Measurements from ENCODE around the gene SPTLC3. TPM values are rescaled to one million over a fixed set of nuclear protein-coding genes. Genes with fewer than 3 reads are reported as not detected.
A peak's percentile ranks its signal among the peaks of the same experiment; 100 is the strongest.

The SPTLC3 gene
- polyA plus RNA-seq, 1 donor: 42.0 TPM

DNA sequence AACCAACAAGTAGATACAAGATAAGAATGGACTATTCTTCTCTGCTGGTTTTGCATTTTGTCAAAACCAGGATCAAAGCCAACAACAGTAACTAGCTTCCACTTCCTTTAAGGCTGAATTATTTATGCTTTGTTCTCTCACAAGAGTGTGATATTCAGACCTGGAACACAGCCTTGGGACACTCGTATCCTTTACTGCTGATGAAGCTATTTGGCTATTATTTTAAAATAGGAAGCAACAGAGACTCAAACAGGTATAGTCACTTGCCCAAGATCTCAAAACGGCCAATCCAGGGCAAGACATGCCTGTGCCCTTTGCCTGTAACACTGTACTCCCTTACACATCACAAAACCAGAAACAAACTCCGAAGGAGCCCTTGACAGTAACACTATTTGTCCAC, 19.9 kb downstream of the SPTLC3 start:
- Histone ChIP-seq H3K4me1 (ENCODE audit: control insufficient read depth, insufficient read depth, low read length) (no peaks in the 10 kb centered on the region), H3K27ac (ENCODE audit: low read length) (no peak overlapping the region), H3K36me3 (ENCODE audit: control insufficient read depth, insufficient read depth, low read length) (peaks cover 14% of the 10 kb centered on the region), H3K4me3 (ENCODE audit: low read length) (no peak overlapping the region), H3K27me3 (ENCODE audit: control insufficient read depth, insufficient read depth, low read length) (no peaks in the 10 kb centered on the region), H3K9me3 (ENCODE audit: control insufficient read depth, low read depth, low read length) (no peaks in the 10 kb centered on the region)
- no CpG with 5 or more reads among the region's 3 CpGs for WGBS (ENCODE audit: insufficient coverage, low lambda C conversion rate)
- no peak for DNase-seq

GRCh38 chr20:13029687-13030375, 21.1 kb downstream of the SPTLC3 start:
- Histone ChIP-seq H3K36me3 (ENCODE audit: control insufficient read depth, insufficient read depth, low read length) (peaks cover 14% of the 10 kb centered on the region), H3K27me3 (ENCODE audit: control insufficient read depth, insufficient read depth, low read length) (no peaks in the 10 kb centered on the region), H3K4me1 (ENCODE audit: control insufficient read depth, insufficient read depth, low read length) (peaks cover under 1% of the 10 kb centered on the region), H3K4me3 (ENCODE audit: low read length) (no peak overlapping the region), H3K27ac (ENCODE audit: low read length) (peak overlapping the region; percentile 43), H3K9me3 (ENCODE audit: control insufficient read depth, low read depth, low read length) (no peaks in the 10 kb centered on the region)
- 100% methylated on average over 1 of the region's 3 CpGs for WGBS (ENCODE audit: insufficient coverage, low lambda C conversion rate)
- peak; percentile 58 to 69 for DNase-seq

DNA sequence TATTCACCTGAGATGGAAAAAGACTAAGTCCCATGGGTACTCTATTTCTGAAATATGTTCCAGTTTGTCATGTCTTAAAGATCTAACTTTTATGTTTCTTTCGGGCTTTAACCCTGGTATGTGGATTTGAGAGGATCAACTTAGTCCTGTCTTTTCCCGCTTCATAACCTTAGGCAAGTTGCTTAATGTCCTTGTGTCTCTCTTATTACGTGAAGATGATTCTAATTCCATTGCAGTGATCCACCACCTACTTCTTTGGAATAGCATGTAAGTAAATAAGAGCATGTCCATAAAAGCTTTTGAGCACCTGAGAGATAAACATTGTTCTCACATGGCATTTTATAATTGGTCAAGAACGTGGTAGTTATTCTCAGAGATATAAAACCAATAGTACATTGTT, 23.0 kb downstream of the SPTLC3 start:
- Histone ChIP-seq H3K4me3 (ENCODE audit: low read length) (no peak overlapping the region), H3K27ac (ENCODE audit: low read length) (no peak overlapping the region), H3K27me3 (ENCODE audit: control insufficient read depth, insufficient read depth, low read length) (no peaks in the 10 kb centered on the region), H3K4me1 (ENCODE audit: control insufficient read depth, insufficient read depth, low read length) (peaks cover 5% of the 10 kb centered on the region), H3K9me3 (ENCODE audit: control insufficient read depth, low read depth, low read length) (no peaks in the 10 kb centered on the region), H3K36me3 (ENCODE audit: control insufficient read depth, insufficient read depth, low read length) (peaks cover 13% of the 10 kb centered on the region)
- 100% methylated on average over 1 of the region's 4 CpGs for WGBS (ENCODE audit: insufficient coverage, low lambda C conversion rate)
- DNase-seq: no peak

GRCh38 chr20:13034115-13034514, 25.3 kb downstream of the SPTLC3 start:
- H3K9me3 ChIP-seq (ENCODE audit: control insufficient read depth, low read depth, low read length): no peaks in the 10 kb centered on the region
- H3K27me3 ChIP-seq (ENCODE audit: control insufficient read depth, insufficient read depth, low read length): no peaks in the 10 kb centered on the region
- DNase-seq: no peak
- no peak overlapping the region for H3K4me3 ChIP-seq (ENCODE audit: low read length)
- H3K4me1 ChIP-seq (ENCODE audit: control insufficient read depth, insufficient read depth, low read length): peaks cover 11% of the 10 kb centered on the region
- H3K36me3 ChIP-seq (ENCODE audit: control insufficient read depth, insufficient read depth, low read length): peaks cover 10% of the 10 kb centered on the region
- no peak overlapping the region for H3K27ac ChIP-seq (ENCODE audit: low read length)

DNA sequence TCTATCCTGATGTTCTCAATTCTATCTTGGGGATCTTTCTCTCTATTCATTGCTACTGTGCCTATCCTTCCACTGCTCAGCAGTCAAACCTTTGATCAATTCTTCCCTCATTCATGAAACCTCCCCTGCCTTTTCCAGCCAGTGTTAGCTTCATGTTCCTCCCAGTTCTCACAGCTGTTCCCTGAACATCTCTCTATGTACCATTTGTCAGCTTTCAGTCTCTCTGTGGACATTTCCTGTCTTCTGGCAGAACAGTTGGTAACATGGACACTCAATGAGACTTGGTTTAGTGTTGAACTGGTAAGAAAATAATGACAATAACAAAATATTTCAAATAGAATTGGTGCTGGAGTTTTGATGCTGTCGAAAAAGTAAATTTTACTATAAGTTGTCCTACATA, 26.2 kb downstream of the SPTLC3 start:
- Histone ChIP-seq H3K27me3 (ENCODE audit: control insufficient read depth, insufficient read depth, low read length) (no peaks in the 10 kb centered on the region), H3K4me1 (ENCODE audit: control insufficient read depth, insufficient read depth, low read length) (peaks cover 11% of the 10 kb centered on the region), H3K4me3 (ENCODE audit: low read length) (no peak overlapping the region), H3K27ac (ENCODE audit: low read length) (peak overlapping the region; percentile 69), H3K36me3 (ENCODE audit: control insufficient read depth, insufficient read depth, low read length) (peaks cover 10% of the 10 kb centered on the region), H3K9me3 (ENCODE audit: control insufficient read depth, low read depth, low read length) (no peaks in the 10 kb centered on the region)
- no peak for DNase-seq
- whole genome bisulfite sequencing (ENCODE audit: insufficient coverage, low lambda C conversion rate): no CpG with 5 or more reads among the region's 1 CpG

DNA sequence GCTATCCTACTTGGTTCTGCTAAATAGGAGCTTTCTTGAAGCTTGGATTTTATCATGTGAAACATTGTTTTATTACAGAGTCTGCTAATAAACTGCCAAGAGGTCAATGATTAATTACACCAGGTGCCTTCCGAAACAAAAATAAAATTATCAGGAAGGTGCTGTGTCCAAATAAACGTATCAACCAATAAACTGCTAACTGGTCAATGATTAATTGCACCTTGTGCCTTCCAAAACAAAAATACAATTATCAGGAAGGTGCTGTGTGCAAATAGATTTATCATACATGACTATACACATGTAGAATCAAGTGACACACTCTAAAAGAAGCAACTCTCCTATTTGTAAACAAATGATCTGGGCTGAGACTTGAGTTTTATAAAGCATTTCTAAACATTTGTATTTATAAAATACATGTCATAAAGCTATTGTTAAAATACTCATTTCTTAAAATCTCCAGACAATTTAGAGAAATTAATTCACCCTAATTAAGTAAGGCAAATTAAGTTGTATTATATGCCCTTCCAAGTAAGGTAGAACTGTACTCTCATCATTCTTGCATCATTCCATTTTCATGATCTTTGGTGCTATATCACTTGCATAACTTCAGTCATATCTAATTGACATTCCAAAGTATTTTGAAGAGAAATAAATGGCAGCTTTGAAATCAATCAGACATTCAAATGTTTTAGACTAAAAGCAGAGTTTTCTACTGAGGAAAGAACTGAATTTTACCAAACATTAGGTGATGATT, 26.8 kb downstream of the SPTLC3 start:
- peak overlapping the region; percentile 69 for H3K27ac ChIP-seq (ENCODE audit: low read length)
- no CpG with 5 or more reads among the region's 2 CpGs for WGBS (ENCODE audit: insufficient coverage, low lambda C conversion rate)
- peaks cover 11% of the 10 kb centered on the region for H3K4me1 ChIP-seq (ENCODE audit: control insufficient read depth, insufficient read depth, low read length)
- peaks cover 8% of the 10 kb centered on the region for H3K36me3 ChIP-seq (ENCODE audit: control insufficient read depth, insufficient read depth, low read length)
- peak; percentile 34 to 76 for DNase-seq
- H3K27me3 ChIP-seq (ENCODE audit: control insufficient read depth, insufficient read depth, low read length): no peaks in the 10 kb centered on the region
- H3K9me3 ChIP-seq (ENCODE audit: control insufficient read depth, low read depth, low read length): no peaks in the 10 kb centered on the region
- no peak overlapping the region for H3K4me3 ChIP-seq (ENCODE audit: low read length)

DNA sequence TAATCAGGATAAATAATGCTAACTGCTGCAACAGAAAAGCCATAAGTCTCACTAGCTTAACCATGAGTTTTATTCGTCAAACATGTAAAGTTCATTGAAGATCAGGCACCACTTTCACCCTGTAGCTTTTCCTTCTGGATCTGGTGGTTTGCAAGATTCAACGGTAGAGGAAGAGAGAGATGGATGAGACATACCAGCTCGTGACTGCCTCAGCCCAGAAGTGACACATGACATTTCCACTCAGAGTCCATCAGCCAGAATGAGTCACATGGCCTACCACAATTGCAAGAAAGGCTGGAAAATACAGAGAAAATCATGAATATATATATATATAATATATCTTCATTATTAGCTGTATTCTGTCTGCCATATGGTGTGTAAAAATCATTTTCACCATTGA, 29.0 kb downstream of the SPTLC3 start:
- H3K4me3 ChIP-seq (ENCODE audit: low read length): no peak overlapping the region
- H3K27ac ChIP-seq (ENCODE audit: low read length): peak overlapping the region; percentile 36
- 60% methylated on average over 1 of the region's 3 CpGs for WGBS (ENCODE audit: insufficient coverage, low lambda C conversion rate)
- DNase-seq: peak; percentile 37 to 62
- peaks cover 11% of the 10 kb centered on the region for H3K4me1 ChIP-seq (ENCODE audit: control insufficient read depth, insufficient read depth, low read length)
- no peaks in the 10 kb centered on the region for H3K9me3 ChIP-seq (ENCODE audit: control insufficient read depth, low read depth, low read length)
- no peaks in the 10 kb centered on the region for H3K27me3 ChIP-seq (ENCODE audit: control insufficient read depth, insufficient read depth, low read length)
- peaks cover under 1% of the 10 kb centered on the region for H3K36me3 ChIP-seq (ENCODE audit: control insufficient read depth, insufficient read depth, low read length)

DNA sequence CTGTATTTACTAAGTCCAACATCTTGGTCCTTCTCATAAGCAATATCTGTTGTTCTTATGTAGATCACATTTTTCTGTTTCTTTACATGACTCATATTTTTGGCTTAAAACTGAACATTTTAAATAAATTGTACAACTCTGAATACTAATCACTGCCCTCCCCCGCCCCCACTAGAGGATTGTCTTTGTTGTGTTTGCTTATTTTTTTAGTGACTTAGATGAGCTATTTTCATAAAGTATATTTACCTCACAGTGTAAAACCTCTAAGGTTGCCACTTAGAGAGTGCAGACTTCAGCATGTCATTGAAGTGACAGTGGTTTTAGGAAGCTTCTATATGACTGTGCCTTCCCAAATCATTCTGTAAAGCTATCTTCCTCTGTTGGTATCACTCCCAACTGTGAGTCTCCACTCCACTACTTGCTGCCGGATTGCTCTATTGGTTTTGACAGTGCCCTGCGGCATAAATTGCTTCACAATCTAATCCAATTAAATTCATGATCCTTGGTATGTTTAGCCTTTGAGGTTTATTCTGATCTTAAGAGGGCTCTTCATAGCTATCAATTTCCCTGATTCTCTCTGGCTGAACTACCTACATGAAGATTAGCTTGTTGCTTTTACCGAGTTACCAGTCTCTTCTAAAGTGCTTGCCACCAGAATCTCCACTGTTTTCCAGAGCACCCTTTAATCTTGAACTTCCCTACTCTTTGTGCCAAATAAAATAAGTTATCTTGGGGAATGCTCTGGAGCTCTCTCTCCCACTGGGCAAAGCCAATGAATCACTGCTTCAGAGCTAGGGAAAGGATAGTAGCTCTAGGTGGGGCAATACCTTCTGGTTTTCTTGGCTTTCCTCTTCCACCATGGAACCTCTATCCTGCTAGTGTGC, 33.0 kb downstream of the SPTLC3 start:
- Histone ChIP-seq H3K27me3 (ENCODE audit: control insufficient read depth, insufficient read depth, low read length) (no peaks in the 10 kb centered on the region), H3K4me3 (ENCODE audit: low read length) (no peak overlapping the region), H3K27ac (ENCODE audit: low read length) (no peak overlapping the region), H3K9me3 (ENCODE audit: control insufficient read depth, low read depth, low read length) (no peaks in the 10 kb centered on the region), H3K36me3 (ENCODE audit: control insufficient read depth, insufficient read depth, low read length) (peaks cover 4% of the 10 kb centered on the region), H3K4me1 (ENCODE audit: control insufficient read depth, insufficient read depth, low read length) (peaks cover 7% of the 10 kb centered on the region)
- DNase-seq: no peak
- WGBS (ENCODE audit: insufficient coverage, low lambda C conversion rate): 100% methylated on average over 1 of the region's 4 CpGs

DNA sequence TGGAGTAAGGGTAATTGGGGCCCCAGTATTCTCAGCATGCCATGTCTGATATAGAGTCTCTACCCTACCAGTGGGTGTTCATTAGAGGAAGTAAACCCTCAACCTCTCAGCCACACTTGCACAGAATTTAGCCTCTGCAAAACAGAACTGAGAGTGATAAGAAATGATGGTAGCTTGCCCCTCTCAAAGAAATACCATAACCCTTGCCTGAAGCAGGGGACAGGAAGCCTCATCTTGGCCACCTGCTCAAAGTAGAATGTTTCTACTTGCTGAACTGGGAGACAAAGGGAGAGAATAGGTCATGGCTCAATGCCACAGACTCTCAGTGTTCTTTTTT, 33.7 kb downstream of the SPTLC3 start:
- peaks cover 4% of the 10 kb centered on the region for H3K36me3 ChIP-seq (ENCODE audit: control insufficient read depth, insufficient read depth, low read length)
- DNase-seq: no peak
- H3K27ac ChIP-seq (ENCODE audit: low read length): no peak overlapping the region
- peaks cover 1% of the 10 kb centered on the region for H3K4me1 ChIP-seq (ENCODE audit: control insufficient read depth, insufficient read depth, low read length)
- no peaks in the 10 kb centered on the region for H3K27me3 ChIP-seq (ENCODE audit: control insufficient read depth, insufficient read depth, low read length)
- no peak overlapping the region for H3K4me3 ChIP-seq (ENCODE audit: low read length)
- H3K9me3 ChIP-seq (ENCODE audit: control insufficient read depth, low read depth, low read length): no peaks in the 10 kb centered on the region

DNA sequence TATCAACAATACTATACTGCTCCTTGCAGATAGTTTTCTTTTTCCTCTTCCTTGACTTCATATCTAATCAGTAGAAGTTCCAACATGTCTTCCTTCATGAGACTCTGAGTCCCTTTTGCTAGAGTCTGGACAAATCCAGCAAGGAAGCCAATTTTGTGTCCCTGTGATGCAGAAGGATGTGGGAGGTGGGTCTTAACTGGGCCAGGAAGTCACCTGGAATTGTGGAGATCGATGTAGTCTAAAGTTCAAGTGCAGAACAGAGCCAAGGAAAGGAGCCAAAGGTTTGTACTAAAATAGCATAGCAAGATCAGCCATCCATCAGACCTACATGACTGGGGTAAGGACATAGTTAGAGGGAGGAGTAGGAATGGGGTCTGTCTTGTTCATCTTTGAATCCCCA, 37.6 kb downstream of the SPTLC3 start:
- no peak for DNase-seq
- no CpG with 5 or more reads among the region's 1 CpG for WGBS (ENCODE audit: insufficient coverage, low lambda C conversion rate)
- peaks cover 12% of the 10 kb centered on the region for H3K36me3 ChIP-seq (ENCODE audit: control insufficient read depth, insufficient read depth, low read length)
- H3K4me3 ChIP-seq (ENCODE audit: low read length): no peak overlapping the region
- H3K9me3 ChIP-seq (ENCODE audit: control insufficient read depth, low read depth, low read length): no peaks in the 10 kb centered on the region
- H3K4me1 ChIP-seq (ENCODE audit: control insufficient read depth, insufficient read depth, low read length): no peaks in the 10 kb centered on the region
- no peak overlapping the region for H3K27ac ChIP-seq (ENCODE audit: low read length)
- no peaks in the 10 kb centered on the region for H3K27me3 ChIP-seq (ENCODE audit: control insufficient read depth, insufficient read depth, low read length)

All from large intestine (tissue), 3 donors.